IgD-negative memory B cell (primary cell): ENCODE measurements around the gene ACTL10. TPM values are rescaled to one million over a fixed set of nuclear protein-coding genes. Genes with fewer than 3 reads are reported as not detected.
A peak's percentile ranks its signal among the peaks of the same experiment; 100 is the strongest.
"Not testable (repeated sequence)": the region's sequence is repeated elsewhere in the genome, so short reads cannot be mapped to it uniquely, and the experiment has no call there.

Experiments
- H3K27ac Mint-ChIP-seq, 3 donors: one replicate each; pipeline ENCODE4 v1.8.0; 2020 to 2022; ENCODE audit warnings: mild to moderate bottlenecking in 3 of 3, mixed read lengths in 3 of 3, moderate library complexity in 1 of 3
- H3K27me3 Mint-ChIP-seq: one replicate; pipeline ENCODE4 v1.8.0; 2021; ENCODE audit warnings: mixed read lengths
- H3K36me3 Mint-ChIP-seq: one replicate; pipeline ENCODE4 v1.8.0; 2020; ENCODE audit warnings: mild to moderate bottlenecking, mixed read lengths
- H3K4me1 Mint-ChIP-seq, 3 donors: one replicate each; pipeline ENCODE4 v1.8.0; 2020 to 2022; ENCODE audit warnings: mixed read lengths in 3 of 3, mild to moderate bottlenecking in 1 of 3
- H3K4me3 Mint-ChIP-seq, 4 donors: one replicate each; pipeline ENCODE4 v1.8.0; 2020 to 2022; ENCODE audit warnings: mild to moderate bottlenecking in 4 of 4, mixed read lengths in 4 of 4, moderate library complexity in 3 of 4
- H3K9me3 Mint-ChIP-seq, 3 donors: one replicate each; pipeline ENCODE4 v1.8.0; 2020 to 2021; ENCODE audit warnings: mixed read lengths in 3 of 3, mild to moderate bottlenecking in 1 of 3
- polyA plus RNA-seq: library from polyadenylated mRNA; unstranded; fragments of 300-500 nt; fragmentation: Illumina TruSeq; gene quantifications from one replicate; pipeline ENCODE4 v1.2.3, GENCODE V29; 2021

The ACTL10 gene
- polyA plus RNA-seq = 12.0 TPM

- peaks cover 2% of the 10 kb centered on the region for H3K27me3 Mint-ChIP-seq
- no peaks in the 10 kb centered on the region for H3K36me3 Mint-ChIP-seq
- peak within 1 kb of the TSS; percentile 64 to 96 (median 94) for H3K27ac Mint-ChIP-seq
- H3K4me1 Mint-ChIP-seq = peaks cover 13 to 28% (median 24%) of the 10 kb centered on the region in 3 donors
- H3K4me3 Mint-ChIP-seq = peak within 1 kb of the TSS; percentile 92 to 95 (median 94)
- H3K9me3 Mint-ChIP-seq = no peaks in the 10 kb centered on the region
These were observed at the start of gene ACTL10 for GRCh38 chr20:33666293-33667244. ACTL10 (plus strand) TSS chr20:33666943; CDS start chr20:33667498, 555 bp downstream.

- Mint-ChIP-seq H3K9me3 (peaks cover 0 to 4% (median 0%) of the 10 kb centered on the region in 3 donors), H3K4me1 (peaks cover 10 to 22% (median 21%) of the 10 kb centered on the region in 3 donors)
These were observed 44.9 kb upstream of the ACTL10 start for GRCh38 chr20:33621717-33622400.

GRCh38 chr20:33622705-33623365 is 43.9 kb upstream of the ACTL10 start:
- peak overlapping the region in 1 of 4 donors; percentile 28 for H3K4me3 Mint-ChIP-seq
- H3K4me1 Mint-ChIP-seq = peaks cover 10 to 22% (median 21%) of the 10 kb centered on the region in 3 donors
- H3K27me3 Mint-ChIP-seq = no peaks in the 10 kb centered on the region
- peak overlapping the region in 1 of 3 donors; percentile 59 for H3K27ac Mint-ChIP-seq
- peaks cover 0 to 4% (median 0%) of the 10 kb centered on the region in 3 donors for H3K9me3 Mint-ChIP-seq
- peaks cover 10% of the 10 kb centered on the region for H3K36me3 Mint-ChIP-seq

More at GRCh38 chr20:33621717-33622400, 44.9 kb upstream of the ACTL10 start:
- Mint-ChIP-seq H3K27ac (peak overlapping the region in 2 of 3 donors; percentile 20 to 61), H3K36me3 (peaks cover 8% of the 10 kb centered on the region), H3K4me3 (no peak overlapping the region), H3K27me3 (no peaks in the 10 kb centered on the region)

- H3K4me3 Mint-ChIP-seq = peak overlapping the region in 3 of 4 donors; percentile 16 to 75 (median 39)
- peaks cover 10 to 22% (median 21%) of the 10 kb centered on the region in 3 donors for H3K4me1 Mint-ChIP-seq
- H3K27ac Mint-ChIP-seq = peak overlapping the region in 2 of 3 donors; percentile 76 to 88
- peaks cover 15% of the 10 kb centered on the region for H3K36me3 Mint-ChIP-seq
- no peaks in the 10 kb centered on the region for H3K27me3 Mint-ChIP-seq
- peaks cover 0 to 4% (median 0%) of the 10 kb centered on the region in 3 donors for H3K9me3 Mint-ChIP-seq
These were observed 42.3 kb upstream of the ACTL10 start for GRCh38 chr20:33624399-33624798.

GRCh38 chr20:33626190-33626589 is 40.6 kb upstream of the ACTL10 start:
- Mint-ChIP-seq H3K4me1 (peaks cover 10 to 21% (median 15%) of the 10 kb centered on the region in 3 donors), H3K9me3 (peaks cover 0 to 4% (median 0%) of the 10 kb centered on the region in 3 donors), H3K27me3 (no peaks in the 10 kb centered on the region), H3K4me3 (peak overlapping the region in 1 of 4 donors; percentile 10), H3K36me3 (peaks cover 12% of the 10 kb centered on the region), H3K27ac (peak overlapping the region in 2 of 3 donors; percentile 27 to 47)

- Mint-ChIP-seq H3K4me1 (peaks cover 6 to 14% (median 13%) of the 10 kb centered on the region in 3 donors), H3K27ac (no peak overlapping the region), H3K36me3 (peaks cover 12% of the 10 kb centered on the region), H3K4me3 (no peak overlapping the region), H3K9me3 (peaks cover 0 to 4% (median 0%) of the 10 kb centered on the region in 3 donors), H3K27me3 (no peaks in the 10 kb centered on the region)
These were observed 39.0 kb upstream of the ACTL10 start for GRCh38 chr20:33627577-33628216.

- H3K4me1 Mint-ChIP-seq = peaks cover 2 to 9% (median 8%) of the 10 kb centered on the region in 3 donors
- H3K36me3 Mint-ChIP-seq = peaks cover 14% of the 10 kb centered on the region
- H3K4me3 Mint-ChIP-seq = no peak overlapping the region
- peaks cover 0 to under 1% (median 0%) of the 10 kb centered on the region in 3 donors for H3K9me3 Mint-ChIP-seq
- H3K27ac Mint-ChIP-seq = no peak overlapping the region
- H3K27me3 Mint-ChIP-seq = no peaks in the 10 kb centered on the region
These were observed 37.2 kb upstream of the ACTL10 start for GRCh38 chr20:33629533-33629932.

GRCh38 chr20:33629979-33630378 is 36.8 kb upstream of the ACTL10 start:
- H3K9me3 Mint-ChIP-seq = no peaks in the 10 kb centered on the region
- H3K4me1 Mint-ChIP-seq = peaks cover 2 to 5% (median 4%) of the 10 kb centered on the region in 3 donors
- no peaks in the 10 kb centered on the region for H3K27me3 Mint-ChIP-seq
- H3K4me3 Mint-ChIP-seq = no peak overlapping the region
- H3K27ac Mint-ChIP-seq = peak overlapping the region in 1 of 3 donors; percentile 79
- peaks cover 12% of the 10 kb centered on the region for H3K36me3 Mint-ChIP-seq

GRCh38 chr20:33630507-33630906 is 36.2 kb upstream of the ACTL10 start:
- Mint-ChIP-seq H3K27me3 (no peaks in the 10 kb centered on the region), H3K4me1 (peaks cover 0 to 4% (median 1%) of the 10 kb centered on the region in 3 donors), H3K9me3 (no peaks in the 10 kb centered on the region), H3K4me3 (no peak overlapping the region), H3K36me3 (peaks cover 9% of the 10 kb centered on the region), H3K27ac (peak overlapping the region in 1 of 3 donors; percentile 79)

- peak overlapping the region in 2 of 3 donors; percentile 13 to 63 for H3K27ac Mint-ChIP-seq
- not testable (repeated sequence) for H3K9me3 Mint-ChIP-seq, H3K36me3 Mint-ChIP-seq, H3K27me3 Mint-ChIP-seq, H3K4me1 Mint-ChIP-seq, H3K4me3 Mint-ChIP-seq
These were observed 34.8 kb upstream of the ACTL10 start for GRCh38 chr20:33631910-33632309.

- H3K27me3 Mint-ChIP-seq = no peaks in the 10 kb centered on the region
- H3K9me3 Mint-ChIP-seq = no peaks in the 10 kb centered on the region
- peaks cover 0 to 3% (median 0%) of the 10 kb centered on the region in 3 donors for H3K4me1 Mint-ChIP-seq
- peaks cover 11% of the 10 kb centered on the region for H3K36me3 Mint-ChIP-seq
- no peak overlapping the region for H3K4me3 Mint-ChIP-seq
- H3K27ac Mint-ChIP-seq = no peak overlapping the region
These were observed 31.4 kb upstream of the ACTL10 start for GRCh38 chr20:33635341-33635740.

- Mint-ChIP-seq H3K9me3 (no peaks in the 10 kb centered on the region), H3K27ac (peak overlapping the region in 1 of 3 donors; percentile 14), H3K36me3 (peaks cover 11% of the 10 kb centered on the region), H3K27me3 (no peaks in the 10 kb centered on the region), H3K4me1 (peaks cover 0 to 3% (median 0%) of the 10 kb centered on the region in 3 donors), H3K4me3 (no peak overlapping the region)
These were observed 30.0 kb upstream of the ACTL10 start for GRCh38 chr20:33636776-33637175.

- no peak overlapping the region for H3K27ac Mint-ChIP-seq
- H3K4me3 Mint-ChIP-seq = no peak overlapping the region
- H3K4me1 Mint-ChIP-seq = peaks cover 0 to 3% (median 0%) of the 10 kb centered on the region in 3 donors
- no peaks in the 10 kb centered on the region for H3K9me3 Mint-ChIP-seq
- H3K36me3 Mint-ChIP-seq = peaks cover 10% of the 10 kb centered on the region
- no peaks in the 10 kb centered on the region for H3K27me3 Mint-ChIP-seq
These were observed 26.5 kb upstream of the ACTL10 start for GRCh38 chr20:33640287-33640686.
